ENCODE data around the gene QPRT.

The QPRT gene

DNA sequence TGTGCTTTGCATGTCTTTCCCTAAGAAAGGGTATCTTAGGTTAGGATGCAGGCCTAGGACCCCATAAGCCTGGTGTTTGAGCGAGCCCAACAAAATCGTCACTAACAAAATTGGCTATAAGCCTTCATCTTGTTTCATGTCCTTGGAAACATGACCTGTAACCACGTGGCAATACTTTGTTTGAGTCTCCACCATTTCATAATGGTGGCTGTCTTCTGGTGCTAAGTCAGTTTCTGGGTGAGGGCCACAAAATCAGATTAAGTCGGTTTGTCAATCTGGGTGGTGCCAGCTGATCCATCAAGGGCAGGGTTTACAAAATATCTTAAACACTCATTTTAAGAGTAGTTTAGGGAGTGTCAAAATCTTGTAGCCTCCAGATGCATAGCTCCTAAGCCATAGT lies 33.8 kb downstream of the QPRT start:
- Histone ChIP-seq H3K4me1 (peaks cover 6% of the 10 kb centered on the region), H3K9me3 (no peaks in the 10 kb centered on the region), H3K36me3 (no peaks in the 10 kb centered on the region), H3K4me3 (ENCODE audit: low read depth, low read length) (no peak overlapping the region), H3K27me3 (no peaks in the 10 kb centered on the region)
- DNase-seq = no peak
- TF ChIP-seq, protein P1, sequence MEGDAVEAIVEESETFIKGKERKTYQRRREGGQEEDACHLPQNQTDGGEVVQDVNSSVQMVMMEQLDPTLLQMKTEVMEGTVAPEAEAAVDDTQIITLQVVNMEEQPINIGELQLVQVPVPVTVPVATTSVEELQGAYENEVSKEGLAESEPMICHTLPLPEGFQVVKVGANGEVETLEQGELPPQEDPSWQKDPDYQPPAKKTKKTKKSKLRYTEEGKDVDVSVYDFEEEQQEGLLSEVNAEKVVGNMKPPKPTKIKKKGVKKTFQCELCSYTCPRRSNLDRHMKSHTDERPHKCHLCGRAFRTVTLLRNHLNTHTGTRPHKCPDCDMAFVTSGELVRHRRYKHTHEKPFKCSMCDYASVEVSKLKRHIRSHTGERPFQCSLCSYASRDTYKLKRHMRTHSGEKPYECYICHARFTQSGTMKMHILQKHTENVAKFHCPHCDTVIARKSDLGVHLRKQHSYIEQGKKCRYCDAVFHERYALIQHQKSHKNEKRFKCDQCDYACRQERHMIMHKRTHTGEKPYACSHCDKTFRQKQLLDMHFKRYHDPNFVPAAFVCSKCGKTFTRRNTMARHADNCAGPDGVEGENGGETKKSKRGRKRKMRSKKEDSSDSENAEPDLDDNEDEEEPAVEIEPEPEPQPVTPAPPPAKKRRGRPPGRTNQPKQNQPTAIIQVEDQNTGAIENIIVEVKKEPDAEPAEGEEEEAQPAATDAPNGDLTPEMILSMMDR (IDR thresholded peaks at IDR 0.05; ENCODE audit: low read depth, low read length) = no peak

DNA sequence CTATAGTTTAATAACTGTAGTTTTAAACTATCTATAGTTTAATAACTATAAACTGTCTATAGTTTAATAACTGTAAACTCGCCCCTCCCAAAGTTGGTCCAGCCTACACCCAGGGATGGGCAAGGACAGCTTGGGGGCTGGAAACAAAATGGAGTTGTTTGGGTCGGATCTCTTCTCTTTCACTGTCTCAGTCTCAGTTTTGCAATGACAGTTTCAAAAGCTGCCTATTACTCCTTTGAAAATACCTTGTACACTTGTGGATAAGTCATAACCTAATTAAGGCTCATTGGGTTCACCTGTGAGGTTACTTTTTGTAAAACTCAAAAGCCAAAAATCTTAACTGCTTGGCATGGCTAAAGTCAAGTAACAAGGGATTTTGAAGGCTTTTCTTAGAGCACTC lies 35.4 kb downstream of the QPRT start:
- Histone ChIP-seq H3K27me3 (no peaks in the 10 kb centered on the region), H3K4me3 (ENCODE audit: low read depth, low read length) (no peak overlapping the region), H3K9me3 (no peaks in the 10 kb centered on the region), H3K36me3 (no peaks in the 10 kb centered on the region), H3K4me1 (peaks cover 6% of the 10 kb centered on the region)
- DNase-seq = no peak
- TF ChIP-seq, protein P1 (IDR thresholded peaks at IDR 0.05; ENCODE audit: low read depth, low read length) = no peak

DNA sequence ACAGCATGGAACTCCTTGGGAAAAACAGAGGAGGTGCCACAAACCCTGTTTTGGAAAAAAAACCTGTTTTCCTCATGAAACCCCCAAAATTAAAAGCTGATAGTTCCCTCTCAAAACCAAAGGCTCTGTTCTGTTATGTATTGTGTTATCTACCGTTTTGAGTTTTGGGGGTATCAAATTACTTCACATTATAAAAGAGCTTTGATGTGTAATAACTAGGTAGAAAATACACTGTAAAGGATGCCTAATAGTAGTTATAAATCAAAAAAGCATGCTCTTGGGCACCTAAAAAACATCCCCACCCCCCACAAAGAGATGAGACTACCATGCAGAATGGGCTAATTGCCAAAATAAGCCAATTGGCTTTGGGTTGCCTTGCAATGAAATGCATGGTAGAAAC lies 36.0 kb downstream of the QPRT start:
- no peaks in the 10 kb centered on the region for H3K9me3 ChIP-seq
- H3K27me3 ChIP-seq = no peaks in the 10 kb centered on the region
- H3K36me3 ChIP-seq = no peaks in the 10 kb centered on the region
- TF ChIP-seq, protein P1 (IDR thresholded peaks at IDR 0.05; ENCODE audit: low read depth, low read length) = no peak
- H3K4me3 ChIP-seq (ENCODE audit: low read depth, low read length) = no peak overlapping the region
- peaks cover 5% of the 10 kb centered on the region for H3K4me1 ChIP-seq
- DNase-seq = no peak

DNA sequence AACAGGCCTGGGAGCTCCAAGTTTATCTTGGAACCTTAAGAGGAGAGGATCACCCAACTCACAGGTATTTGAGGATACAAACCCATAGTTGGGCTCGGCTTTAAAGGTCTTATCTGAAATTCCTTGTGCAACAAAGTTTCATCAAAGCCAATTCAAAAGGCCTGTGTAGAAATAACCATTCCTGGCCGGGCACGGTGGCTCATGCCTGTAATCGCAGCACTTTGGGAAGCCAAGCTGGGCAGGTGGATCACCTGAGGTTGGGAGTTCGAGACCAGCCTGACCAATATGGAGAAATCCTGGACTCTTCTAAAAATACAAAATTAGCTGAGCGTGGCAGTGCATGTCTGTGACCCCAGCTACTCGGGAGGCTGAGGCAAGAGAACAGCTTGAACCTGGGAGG lies 38.1 kb downstream of the QPRT start:
- Histone ChIP-seq H3K36me3 (no peaks in the 10 kb centered on the region), H3K4me1 (no peaks in the 10 kb centered on the region; the same call in 1 of the 2 replicates), H3K9me3 (no peaks in the 10 kb centered on the region), H3K4me3 (ENCODE audit: low read depth, low read length) (no peak overlapping the region), H3K27me3 (no peaks in the 10 kb centered on the region)
- no peak for DNase-seq
- TF ChIP-seq, protein P1 (IDR thresholded peaks at IDR 0.05; ENCODE audit: low read depth, low read length) = no peak

DNA sequence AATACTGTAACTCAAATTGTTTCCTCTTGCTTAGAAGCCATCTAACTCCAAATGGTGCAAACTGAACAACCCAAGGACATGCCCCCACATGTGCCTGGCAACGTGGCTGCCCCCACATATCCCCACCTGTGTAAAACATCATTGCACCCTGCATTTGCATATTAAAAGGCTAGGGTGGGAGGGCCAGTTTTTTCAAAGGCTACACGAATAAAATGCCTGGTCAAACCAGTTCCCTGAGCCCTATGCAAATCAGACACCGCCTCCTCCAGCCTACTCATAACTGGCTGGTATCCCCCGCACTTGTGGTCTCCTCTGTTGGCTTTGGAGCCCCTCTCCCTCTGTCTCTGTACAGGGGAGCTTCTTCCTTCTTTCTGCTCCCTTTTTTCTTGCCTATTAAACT lies 40.1 kb downstream of the QPRT start:
- H3K9me3 ChIP-seq = no peaks in the 10 kb centered on the region
- no peaks in the 10 kb centered on the region for H3K36me3 ChIP-seq
- no peak overlapping the region for H3K4me3 ChIP-seq (ENCODE audit: low read depth, low read length)
- H3K27me3 ChIP-seq = no peaks in the 10 kb centered on the region
- DNase-seq = no peak
- no peaks in the 10 kb centered on the region; the same call in 1 of the 2 replicates for H3K4me1 ChIP-seq
- TF ChIP-seq, protein P1 (IDR thresholded peaks at IDR 0.05; ENCODE audit: low read depth, low read length) = no peak

DNA sequence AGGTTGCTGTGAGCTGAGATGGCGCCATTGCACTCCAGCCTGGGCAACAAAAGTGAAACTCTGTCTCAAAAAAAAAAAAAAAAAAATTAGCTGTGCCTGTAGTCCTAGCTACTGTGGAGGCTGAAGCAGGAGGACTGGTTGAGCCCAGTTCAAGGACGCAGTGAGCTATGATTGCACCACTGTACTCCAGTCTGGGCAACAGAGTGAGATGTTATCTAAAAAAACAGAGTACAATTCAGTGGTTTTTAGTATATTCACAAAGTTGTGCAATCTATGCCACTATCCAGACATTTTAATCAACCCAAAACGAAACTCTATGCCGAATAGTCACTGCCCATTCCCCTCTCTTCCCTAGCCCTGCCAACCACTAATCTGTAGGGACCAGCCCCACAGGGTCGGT lies 41.7 kb downstream of the QPRT start:
- TF ChIP-seq, protein P1 (IDR thresholded peaks at IDR 0.05; ENCODE audit: low read depth, low read length) = no peak
- H3K4me1 ChIP-seq = no peaks in the 10 kb centered on the region; the same call in 1 of the 2 replicates
- H3K36me3 ChIP-seq = no peaks in the 10 kb centered on the region
- no peaks in the 10 kb centered on the region for H3K9me3 ChIP-seq
- no peak overlapping the region for H3K4me3 ChIP-seq (ENCODE audit: low read depth, low read length)
- H3K27me3 ChIP-seq = no peaks in the 10 kb centered on the region
- no peak for DNase-seq
